IMR-90 (cell line): ENCODE results near the gene CRYGN.

Experiments used
- BHLHE40 ChIP-seq: fragments of 150-350 bp; IDR thresholded peaks from 2 replicates; pipeline ENCODE4 v1.6.1; 2016; ENCODE audit warnings: mild to moderate bottlenecking, low read depth, low read length
- CEBPB ChIP-seq: IDR thresholded peaks from 2 replicates; pipeline ENCODE4 v1.6.1; 2012; ENCODE audit warnings: low read depth, low read length, improper control_type of control experiment
- CHD1 ChIP-seq: IDR thresholded peaks from 2 replicates; pipeline ENCODE4 v1.6.1; 2012; ENCODE audit warnings: low read depth, low read length, improper control_type of control experiment
- MAFK ChIP-seq: IDR thresholded peaks from 2 replicates; pipeline ENCODE4 v1.6.1; 2012; ENCODE audit warnings: low read depth, low read length, improper control_type of control experiment
- MAZ ChIP-seq: IDR thresholded peaks from 2 replicates; pipeline ENCODE4 v1.6.1; 2012; ENCODE audit warnings: low read depth, mild to moderate bottlenecking, low read length, improper control_type of control experiment, moderate library complexity, borderline replicate concordance
- POLR2A ChIP-seq: IDR thresholded peaks from 2 replicates; pipeline ENCODE4 v1.6.1; 2012; ENCODE audit warnings: mild to moderate bottlenecking, low read depth, low read length
- RAD21 ChIP-seq: IDR thresholded peaks from 2 replicates; pipeline ENCODE4 v1.6.1; 2012; ENCODE audit warnings: low read length, improper control_type of control experiment
- RCOR1 ChIP-seq: IDR thresholded peaks from 2 replicates; pipeline ENCODE4 v1.6.1; 2012; ENCODE audit warnings: mild to moderate bottlenecking, low read length, improper control_type of control experiment; ENCODE audit not compliant: insufficient replicate concordance
- USF2 ChIP-seq: fragments of 150-350 bp; IDR thresholded peaks from 2 replicates; pipeline ENCODE4 v1.6.1; 2017; ENCODE audit warnings: mild to moderate bottlenecking, antibody characterized with exemption, low read length, low read depth
- TF ChIP-seq, protein P1 (sequence below): conservative IDR thresholded peaks from 2 replicates; pipeline ENCODE4 v1.5.1; 2012; ENCODE audit warnings: mild to moderate bottlenecking, low read depth, low read length, improper control_type of control experiment
- TF ChIP-seq, protein P2 (sequence below): fragments of 150-350 bp; IDR thresholded peaks from 2 replicates; pipeline ENCODE4 v1.6.1; 2016; ENCODE audit warnings: low read depth, mild to moderate bottlenecking, low read length, moderate library complexity, borderline replicate concordance

DNA sequence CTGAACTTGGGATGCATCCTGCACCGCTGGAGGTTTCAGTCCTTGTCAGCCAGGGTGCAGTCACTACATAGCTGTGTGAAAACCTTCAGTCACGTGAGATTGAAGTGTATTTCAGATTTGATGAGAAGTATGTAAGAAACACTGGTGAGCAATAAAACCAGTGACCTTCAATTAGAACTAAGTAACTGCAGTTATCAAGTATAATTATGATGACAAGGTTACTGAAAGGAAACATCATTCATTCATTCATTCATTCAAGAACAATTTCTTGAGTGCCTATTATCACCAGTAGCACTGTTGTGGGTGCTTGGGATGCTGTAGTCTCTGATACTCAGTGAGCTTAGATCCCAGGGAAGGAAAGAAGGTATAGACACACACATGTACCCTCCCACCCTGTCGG is 46.1 kb upstream of the CRYGN start:
- TF ChIP-seq, protein P1, sequence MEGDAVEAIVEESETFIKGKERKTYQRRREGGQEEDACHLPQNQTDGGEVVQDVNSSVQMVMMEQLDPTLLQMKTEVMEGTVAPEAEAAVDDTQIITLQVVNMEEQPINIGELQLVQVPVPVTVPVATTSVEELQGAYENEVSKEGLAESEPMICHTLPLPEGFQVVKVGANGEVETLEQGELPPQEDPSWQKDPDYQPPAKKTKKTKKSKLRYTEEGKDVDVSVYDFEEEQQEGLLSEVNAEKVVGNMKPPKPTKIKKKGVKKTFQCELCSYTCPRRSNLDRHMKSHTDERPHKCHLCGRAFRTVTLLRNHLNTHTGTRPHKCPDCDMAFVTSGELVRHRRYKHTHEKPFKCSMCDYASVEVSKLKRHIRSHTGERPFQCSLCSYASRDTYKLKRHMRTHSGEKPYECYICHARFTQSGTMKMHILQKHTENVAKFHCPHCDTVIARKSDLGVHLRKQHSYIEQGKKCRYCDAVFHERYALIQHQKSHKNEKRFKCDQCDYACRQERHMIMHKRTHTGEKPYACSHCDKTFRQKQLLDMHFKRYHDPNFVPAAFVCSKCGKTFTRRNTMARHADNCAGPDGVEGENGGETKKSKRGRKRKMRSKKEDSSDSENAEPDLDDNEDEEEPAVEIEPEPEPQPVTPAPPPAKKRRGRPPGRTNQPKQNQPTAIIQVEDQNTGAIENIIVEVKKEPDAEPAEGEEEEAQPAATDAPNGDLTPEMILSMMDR, result no peak
- no peak for TF ChIP-seq CEBPB
- no peak for TF ChIP-seq CHD1
- TF ChIP-seq, protein P2, sequence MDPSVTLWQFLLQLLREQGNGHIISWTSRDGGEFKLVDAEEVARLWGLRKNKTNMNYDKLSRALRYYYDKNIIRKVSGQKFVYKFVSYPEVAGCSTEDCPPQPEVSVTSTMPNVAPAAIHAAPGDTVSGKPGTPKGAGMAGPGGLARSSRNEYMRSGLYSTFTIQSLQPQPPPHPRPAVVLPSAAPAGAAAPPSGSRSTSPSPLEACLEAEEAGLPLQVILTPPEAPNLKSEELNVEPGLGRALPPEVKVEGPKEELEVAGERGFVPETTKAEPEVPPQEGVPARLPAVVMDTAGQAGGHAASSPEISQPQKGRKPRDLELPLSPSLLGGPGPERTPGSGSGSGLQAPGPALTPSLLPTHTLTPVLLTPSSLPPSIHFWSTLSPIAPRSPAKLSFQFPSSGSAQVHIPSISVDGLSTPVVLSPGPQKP, result no peak
- TF ChIP-seq MAFK, result no peak
- TF ChIP-seq POLR2A, result no peak
- no peak for TF ChIP-seq USF2
- TF ChIP-seq MAZ, result no peak
- no peak for TF ChIP-seq RCOR1
- no peak for TF ChIP-seq RAD21
- TF ChIP-seq BHLHE40, result no peak
